GM12872 (cell line): ENCODE measurements around the gene NR3C2.

ENCODE experiments used
- TF ChIP-seq, protein P1 (sequence below): IDR thresholded peaks from 3 replicates; pipeline ENCODE4 v1.5.1; 2011; ENCODE audit warnings: low read depth, mild to moderate bottlenecking, low read length, moderate library complexity; ENCODE audit not compliant: insufficient read depth

Gene NR3C2

DNA sequence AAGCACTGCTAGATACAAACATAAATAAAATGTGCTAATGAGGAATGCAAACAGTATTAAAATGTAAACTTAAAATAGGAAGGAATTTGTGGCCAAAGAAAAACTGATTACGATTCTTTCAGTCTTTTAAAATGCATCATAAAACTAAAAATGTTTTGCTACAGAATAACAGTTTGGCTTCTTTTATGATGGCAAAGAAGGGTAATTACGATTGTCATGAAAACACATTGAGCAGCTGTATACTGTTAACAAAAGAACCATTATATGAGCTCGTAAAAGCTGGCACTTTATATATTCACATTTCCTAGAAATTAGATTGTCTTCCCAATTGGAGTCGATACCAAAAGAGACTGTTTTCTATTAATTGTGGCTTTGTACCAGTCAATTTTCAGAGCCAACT, 290.4 kb downstream of the NR3C2 start:
- TF ChIP-seq, protein P1, sequence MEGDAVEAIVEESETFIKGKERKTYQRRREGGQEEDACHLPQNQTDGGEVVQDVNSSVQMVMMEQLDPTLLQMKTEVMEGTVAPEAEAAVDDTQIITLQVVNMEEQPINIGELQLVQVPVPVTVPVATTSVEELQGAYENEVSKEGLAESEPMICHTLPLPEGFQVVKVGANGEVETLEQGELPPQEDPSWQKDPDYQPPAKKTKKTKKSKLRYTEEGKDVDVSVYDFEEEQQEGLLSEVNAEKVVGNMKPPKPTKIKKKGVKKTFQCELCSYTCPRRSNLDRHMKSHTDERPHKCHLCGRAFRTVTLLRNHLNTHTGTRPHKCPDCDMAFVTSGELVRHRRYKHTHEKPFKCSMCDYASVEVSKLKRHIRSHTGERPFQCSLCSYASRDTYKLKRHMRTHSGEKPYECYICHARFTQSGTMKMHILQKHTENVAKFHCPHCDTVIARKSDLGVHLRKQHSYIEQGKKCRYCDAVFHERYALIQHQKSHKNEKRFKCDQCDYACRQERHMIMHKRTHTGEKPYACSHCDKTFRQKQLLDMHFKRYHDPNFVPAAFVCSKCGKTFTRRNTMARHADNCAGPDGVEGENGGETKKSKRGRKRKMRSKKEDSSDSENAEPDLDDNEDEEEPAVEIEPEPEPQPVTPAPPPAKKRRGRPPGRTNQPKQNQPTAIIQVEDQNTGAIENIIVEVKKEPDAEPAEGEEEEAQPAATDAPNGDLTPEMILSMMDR: no peak

DNA sequence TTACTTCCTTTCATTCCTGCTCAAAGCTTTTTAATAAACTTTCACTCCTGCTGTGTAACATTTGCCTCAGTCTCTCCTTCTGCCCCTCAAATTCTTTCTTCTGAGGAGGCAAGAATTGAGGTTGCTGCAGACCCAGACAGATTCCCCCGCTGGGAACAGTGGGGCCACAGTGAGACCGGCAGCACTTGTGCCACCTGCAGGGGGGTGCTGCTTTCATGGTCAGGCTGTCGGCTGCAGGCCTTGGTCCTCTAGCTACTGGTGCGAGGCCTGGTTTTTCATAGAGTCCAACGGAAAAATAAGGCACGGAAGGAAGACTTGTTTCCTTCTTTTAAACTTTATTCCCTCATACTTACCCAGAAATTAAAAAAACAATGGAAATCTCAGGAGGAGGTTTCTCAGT, 296.7 kb downstream of the NR3C2 start:
- TF ChIP-seq, protein P1: no peak

DNA sequence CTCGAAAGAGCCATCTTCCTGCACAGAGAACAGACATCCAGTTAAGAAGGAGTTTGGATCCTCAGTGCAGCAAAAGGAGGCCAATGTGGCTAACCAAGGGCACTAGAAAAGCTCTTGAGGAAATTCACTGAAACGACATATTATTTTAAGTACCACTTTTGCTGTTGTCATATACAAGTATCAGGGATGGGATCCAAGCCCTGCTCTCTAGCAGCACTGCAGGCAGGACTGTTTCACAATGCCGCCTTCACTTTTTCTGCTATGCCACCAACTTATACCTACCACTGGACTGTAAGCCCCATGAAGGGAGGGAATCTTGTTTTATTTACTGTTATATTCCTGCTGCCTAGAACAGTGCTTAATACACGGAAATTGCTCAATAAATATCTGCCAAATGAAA, 299.0 kb downstream of the NR3C2 start:
- TF ChIP-seq, protein P1: no peak

DNA sequence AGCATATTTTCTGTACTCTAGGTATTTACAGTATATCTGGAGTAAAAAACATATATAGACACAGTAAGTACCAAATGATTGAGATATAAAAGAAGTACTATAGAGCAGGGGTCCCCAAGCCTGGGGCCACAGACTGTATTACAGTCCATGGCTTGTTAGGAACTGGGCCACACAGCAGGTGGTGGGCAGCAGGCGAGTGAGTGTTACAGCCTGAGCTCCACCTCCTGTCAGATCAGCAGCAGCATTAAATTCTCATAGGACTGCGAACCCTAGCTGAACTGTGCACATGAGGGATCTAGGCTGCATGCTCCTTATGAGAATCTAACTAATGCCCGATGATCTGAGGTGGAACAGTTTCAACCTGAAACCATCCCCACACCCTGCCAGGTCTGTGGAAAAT, 300.7 kb downstream of the NR3C2 start:
- TF ChIP-seq, protein P1: no peak

DNA sequence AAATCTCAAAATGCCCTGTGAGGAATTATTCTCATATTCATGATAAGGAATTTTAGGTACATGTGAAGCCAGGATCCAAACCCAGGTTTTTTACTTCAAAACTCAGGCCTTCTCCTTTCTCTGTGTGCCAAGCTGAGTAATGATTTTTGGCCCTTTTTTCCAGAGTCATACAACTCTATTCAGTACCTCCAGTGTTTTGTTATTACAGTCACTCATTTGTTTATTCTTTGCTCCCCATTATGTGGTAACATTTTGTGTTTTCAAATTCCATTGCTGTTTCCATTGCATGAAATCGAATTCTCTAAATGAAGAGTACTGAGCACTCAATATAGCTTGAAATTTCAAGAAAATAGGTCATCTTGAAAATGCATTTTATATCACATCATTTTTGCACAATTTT, 315.4 kb downstream of the NR3C2 start:
- TF ChIP-seq, protein P1: no peak

DNA sequence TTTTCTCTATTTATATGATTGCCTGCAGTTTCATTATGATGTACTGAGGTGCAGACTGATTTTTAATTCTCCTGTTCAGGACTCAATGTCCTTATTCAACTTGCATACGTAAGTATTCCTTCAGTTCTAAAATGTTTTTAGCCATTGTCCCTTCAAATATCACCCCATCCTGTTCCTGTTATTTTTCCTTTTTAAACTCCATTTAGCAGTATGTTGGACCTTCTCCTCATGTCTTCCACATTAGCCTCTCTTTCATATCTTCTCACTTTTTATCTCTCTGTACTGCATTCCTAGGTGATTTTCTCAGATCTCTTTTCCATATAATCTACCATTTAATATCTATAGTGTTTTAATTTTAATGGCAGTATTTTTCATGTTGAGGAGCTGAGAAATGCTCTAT, 317.7 kb downstream of the NR3C2 start:
- TF ChIP-seq, protein P1: no peak

DNA sequence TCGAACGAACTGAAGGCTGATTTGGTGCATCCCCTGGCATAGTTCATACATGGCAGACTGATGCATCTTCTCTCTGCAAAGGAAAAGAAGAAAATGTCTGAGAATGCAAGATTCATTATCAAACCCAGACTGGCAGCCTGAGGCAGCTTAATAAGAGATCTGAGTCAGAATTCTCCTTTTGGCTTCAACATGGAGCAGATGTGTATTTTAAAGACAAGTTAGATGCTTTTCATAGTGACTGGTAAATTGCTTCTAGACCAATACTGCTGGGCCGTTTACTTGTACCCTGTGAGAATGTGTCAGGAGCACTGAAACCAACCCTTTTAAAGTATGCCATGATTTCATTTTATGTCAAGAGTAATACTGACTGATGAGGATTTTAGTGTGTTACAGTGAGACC, 322.0 kb downstream of the NR3C2 start:
- TF ChIP-seq, protein P1: no peak

DNA sequence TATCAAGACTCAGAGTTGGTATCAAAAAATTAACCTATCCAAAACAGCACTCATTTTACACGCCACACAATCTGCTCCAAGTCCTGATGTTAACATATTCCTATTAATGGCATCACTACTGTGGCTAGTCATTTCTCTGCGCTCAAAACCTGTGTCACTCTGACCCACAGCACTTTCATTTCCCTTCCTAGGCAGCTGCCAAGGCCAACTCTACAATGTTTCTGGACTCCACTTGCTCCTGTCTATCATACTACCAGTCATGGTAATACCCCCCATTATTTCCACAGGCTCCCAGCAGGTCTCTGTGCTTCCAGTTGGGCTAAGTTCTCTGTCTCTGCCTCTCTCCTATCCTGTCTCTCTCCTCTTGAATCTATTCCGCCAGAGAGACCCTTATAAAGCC, 323.6 kb downstream of the NR3C2 start:
- TF ChIP-seq, protein P1: no peak
